A549 (cell line): ENCODE results near the gene PLPPR1. TPM values are rescaled to one million over a fixed set of nuclear protein-coding genes. Genes with fewer than 3 reads are reported as not detected.
A peak's percentile ranks its signal among the peaks of the same experiment; 100 is the strongest.

ENCODE experiments used
- ATAC-seq, 2 experiments: fragments of 200-7000 bp in 1 of 2; fragments of >200 bp in 1 of 2; cut with Nextera tagmentation in 1 of 2; cut with Tn5 transposase in 1 of 2; 3 replicates each; pipeline versions ENCODE4 v1.8.0 to v1.9.1; 2018 to 2020; ENCODE audit warnings: mild to moderate bottlenecking in 1 of 2, moderate library complexity in 1 of 2
- CTCF ChIA-PET: fragments of 300-600 bp; sonication (Branson Sonifier 250); formaldehyde crosslinking; extraction: SDS; loops from one replicate; lab custom pipeline; 2021; ENCODE audit warnings: antibody characterized with exemption, inconsistent platforms; lab: Yijun Ruan, JAX
- POLR2A ChIA-PET: fragments of 350-600 bp; formaldehyde crosslinking; extraction: SDS; loops from one replicate; lab custom pipeline; 2021; ENCODE audit warnings: antibody characterized with exemption, inconsistent platforms; lab: Yijun Ruan, JAX
- DNase-seq, 2 experiments: peaks; one replicate each; pipeline versions ENCODE4 v3.0.0 to v3.0.0-alpha.2; 2011 to 2016; ENCODE audit warnings: low read depth in 1 of 2, low spot score in 1 of 2
- FAIRE-seq: peaks from 2 replicates; lab custom pipeline; 2011; peaks lifted over from hg19 to GRCh38; lab: Jason Lieb, UNC
- H3K27ac ChIP-seq, 2 experiments: fragments of >200 bp; sonication (Bioruptor Twin); formaldehyde crosslinking; 3 replicates each; pipeline ENCODE4 v1.5.1; 2016 to 2017
- H3K4me1 ChIP-seq: fragments of >200 bp; sonication (Bioruptor Twin); formaldehyde crosslinking; 3 replicates; pipeline ENCODE4 v1.6.1; 2016
- H3K4me2 ChIP-seq: fragments of >200 bp; sonication (Bioruptor Twin); formaldehyde crosslinking; 3 replicates; pipeline ENCODE4 v1.6.1; 2016
- H3K4me3 ChIP-seq: fragments of >200 bp; sonication (Bioruptor Twin); formaldehyde crosslinking; 3 replicates; pipeline ENCODE4 v1.5.1; 2016
- H3K9me3 ChIP-seq: fragments of >200 bp; sonication (Bioruptor Twin); formaldehyde crosslinking; 3 replicates; pipeline ENCODE4 v1.6.1; 2016
- ATOH8 ChIP-seq: fragments of 250-450 bp; sonication (Bioruptor Pico); IDR thresholded peaks from 2 replicates; pipeline ENCODE4 v1.5.0; 2020; ENCODE audit warnings: low read depth, mild to moderate bottlenecking, moderate library complexity
- BHLHE40 ChIP-seq: IDR thresholded peaks from 2 replicates; pipeline ENCODE4 v1.6.1; 2012; ENCODE audit warnings: low read depth, low read length, inconsistent platforms
- CBX8 ChIP-seq: fragments of 200-600 bp; sonication (generic); IDR thresholded peaks from 2 replicates; pipeline ENCODE4 v1.6.1; 2016
- E2F6 ChIP-seq: IDR thresholded peaks from 2 replicates; pipeline ENCODE4 v1.6.1; 2012; ENCODE audit warnings: low read depth, borderline replicate concordance
- EHF ChIP-seq: fragments of 250-450 bp; sonication (Bioruptor Pico); IDR thresholded peaks from 2 replicates; pipeline ENCODE4 v1.5.0; 2020; ENCODE audit warnings: mild to moderate bottlenecking
- EP300 ChIP-seq, 2 experiments: fragments of >200 bp; sonication (Bioruptor Twin); formaldehyde crosslinking; IDR thresholded peaks; 2 replicates in 1 of 2; 3 replicates in 1 of 2; pipeline ENCODE4 v1.6.1; 2016 to 2017
- FOSL2 ChIP-seq, 2 experiments: fragments of 450-650 bp in 1 of 2; fragments of >200 bp in 1 of 2; sonication (Bioruptor Twin) in 1 of 2; formaldehyde crosslinking; IDR thresholded peaks; 2 replicates each; pipeline versions ENCODE4 v1.5.0 to v1.6.1; 2016 to 2020; ENCODE audit warnings: mild to moderate bottlenecking in 1 of 2, moderate library complexity in 1 of 2
- HOXB13 ChIP-seq: fragments of 250-450 bp; sonication (Bioruptor Pico); IDR thresholded peaks from 2 replicates; pipeline ENCODE4 v1.5.0; 2020; ENCODE audit warnings: low read depth, mild to moderate bottlenecking, moderate library complexity
- JUN ChIP-seq, 2 experiments: fragments of >200 bp; sonication (Bioruptor Twin); formaldehyde crosslinking; IDR thresholded peaks; 2 replicates in 1 of 2; 3 replicates in 1 of 2; pipeline ENCODE4 v1.6.1; 2016 to 2017
- JUNB ChIP-seq: fragments of >200 bp; sonication (Bioruptor Twin); formaldehyde crosslinking; IDR thresholded peaks from 2 replicates; pipeline ENCODE4 v1.6.1; 2016
- KDM1A ChIP-seq: fragments of 200-600 bp; sonication (generic); IDR thresholded peaks from 2 replicates; pipeline ENCODE4 v1.6.1; 2016; ENCODE audit warnings: low read depth, mild to moderate bottlenecking
- NFE2L2 ChIP-seq: fragments of 150-350 bp; conservative IDR thresholded peaks from 2 replicates; pipeline ENCODE4 v1.6.1; 2014; ENCODE audit warnings: low read length
- NPAS2 ChIP-seq: fragments of 250-450 bp; sonication (Bioruptor Pico); IDR thresholded peaks from 2 replicates; pipeline ENCODE4 v1.8.0; 2022; ENCODE audit warnings: mild to moderate bottlenecking, moderate library complexity, borderline replicate concordance
- POLR2AphosphoS2 ChIP-seq: conservative IDR thresholded peaks from 2 replicates; pipeline ENCODE4 v1.6.1; 2012; ENCODE audit warnings: low read length, improper control_type of control experiment, inconsistent platforms
- RAD21 ChIP-seq, 2 experiments: fragments of >200 bp in 1 of 2; sonication (Bioruptor Twin) in 1 of 2; formaldehyde crosslinking in 1 of 2; IDR thresholded peaks in 1 of 2; conservative IDR thresholded peaks in 1 of 2; 2 replicates in 1 of 2; 3 replicates in 1 of 2; pipeline ENCODE4 v1.6.1; 2012 to 2018; ENCODE audit warnings: inconsistent platforms in 1 of 2
- REST ChIP-seq: fragments of 200-600 bp; sonication (generic); IDR thresholded peaks from 2 replicates; pipeline ENCODE4 v1.6.1; 2016; ENCODE audit warnings: antibody characterized with exemption, mild to moderate bottlenecking, moderate library complexity
- SMC3 ChIP-seq: fragments of >200 bp; sonication (Bioruptor Twin); formaldehyde crosslinking; IDR thresholded peaks from 3 replicates; pipeline ENCODE4 v1.6.1; 2018; ENCODE audit warnings: inconsistent platforms
- SREBF2 ChIP-seq: fragments of 450-650 bp; IDR thresholded peaks from 2 replicates; pipeline ENCODE4 v1.6.1; 2014; ENCODE audit warnings: mild to moderate bottlenecking, moderate library complexity
- ZFP36 ChIP-seq: fragments of 450-650 bp; IDR thresholded peaks from 2 replicates; pipeline ENCODE4 v1.6.1; 2014; ENCODE audit warnings: borderline replicate concordance; ENCODE audit not compliant: partially characterized antibody
- WGBS: methylation state at CpG from one replicate; pipeline ENCODE4 v1.1.6; 2017; ENCODE audit errors: missing lambda C conversion rate; 5-methylcytosine and 5-hydroxymethylcytosine counted together
- polyA plus RNA-seq, 4 experiments: library from polyadenylated mRNA; depleted of rRNA in 3 of 4; stranded (reverse); fragments of >200 nt; fragmentation: RNase III in 1 of 4; extraction: RNeasy Plus Mini Kit Qiagen cat#74134 plus additional on column Dnase treatment in 1 of 4; gene quantifications; 2 replicates in 3 of 4; 3 replicates in 1 of 4; pipeline ENCODE4 v1.2.3, GENCODE V29; 2011 to 2017

PLPPR1 gene
- polyA plus RNA-seq, 2 of the 4 experiments (the other 2 are of a cell fraction) = 0.06 to 1.2 TPM

DNA sequence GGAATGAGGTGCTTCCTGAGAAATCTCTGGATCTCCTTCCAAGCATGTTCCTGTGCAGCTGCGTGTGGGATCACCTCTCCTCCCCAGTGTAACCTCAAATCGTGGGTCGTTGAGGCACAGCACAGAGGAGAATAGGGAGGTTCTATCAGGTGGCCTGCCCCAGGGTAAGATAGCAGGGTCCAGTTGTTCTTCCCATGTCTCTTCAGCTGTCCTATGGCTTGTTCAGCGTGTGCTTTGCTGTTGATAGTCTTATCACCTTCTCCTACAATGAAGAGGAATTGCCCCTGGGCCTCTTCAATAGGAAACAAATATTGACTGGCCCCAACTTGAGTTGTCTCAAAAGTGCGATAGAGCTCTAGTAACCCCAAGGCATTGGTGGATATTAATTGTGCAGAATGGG is 333.9 kb downstream of the PLPPR1 start:
- Histone ChIP-seq H3K4me3 (no peak overlapping the region), H3K9me3 (0 out of 3 replicates have a peak, but pooled peaks cover 3% of the 10 kb centered on the region), H3K4me2 (no peak overlapping the region), H3K27ac (peak overlapping the region in 1 of 2 experiments; percentile 59; a peak in 3 of 6 replicates), H3K4me1 (peaks cover 34% of the 10 kb centered on the region)
- ChIA-PET CTCF (interaction anchor here (1.0 to 2.2 kb wide), 2 partner anchors 26 to 50 kb away, joined by 3 to 9 read pairs; no protein-coding TSS in a partner anchor), POLR2A (no interaction called here)
- TF ChIP-seq NPAS2 (CRISPR knock-in tag) (no peak), ZFP36 (no peak), REST (no peak), HOXB13 (CRISPR knock-in tag) (no peak), SREBF2 (no peak), NFE2L2 (no peak)
- DNase-seq (no peak), FAIRE-seq (no peak), ATAC-seq (no peak)
- 93% methylated on average over 5 of the region's 5 CpGs for WGBS

DNA sequence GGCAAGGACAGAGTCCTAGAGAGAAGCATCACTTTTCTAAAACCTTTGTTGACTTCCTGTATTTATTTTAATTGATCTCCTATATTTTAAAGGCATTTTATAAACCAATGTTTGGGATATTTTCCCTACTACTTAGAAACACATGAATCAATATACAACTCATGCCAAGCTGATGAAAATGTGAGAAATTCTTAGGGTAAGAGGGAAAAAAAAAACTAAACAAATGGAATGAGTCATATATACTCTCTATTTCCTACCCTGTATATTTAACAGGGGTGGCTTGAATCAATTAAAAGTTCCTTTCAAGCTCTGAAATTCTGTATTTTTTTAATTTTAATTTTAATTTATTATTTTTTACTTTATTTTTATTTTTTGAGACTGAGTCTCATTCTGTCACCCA is 336.7 kb downstream of the PLPPR1 start:
- Histone ChIP-seq H3K9me3 (no peaks in the 10 kb centered on the region), H3K4me2 (peak overlapping the region; percentile 77), H3K4me3 (no peak overlapping the region), H3K27ac (peak overlapping the region; percentile 95 to 99), H3K4me1 (peaks cover 61% of the 10 kb centered on the region)
- 0 out of 5 replicates have a peak, but pooled peaks of 1 of the 2 experiments have one; percentile 8 for TF ChIP-seq RAD21 (conservative IDR thresholded peaks at IDR 0.05 in 1 of 2, IDR thresholded peaks at IDR 0.05 in 1 of 2)
- TF ChIP-seq ATOH8 (CRISPR knock-in tag) = no peak
- no peak for TF ChIP-seq POLR2AphosphoS2
- TF ChIP-seq FOSL2 (IDR thresholded peaks at IDR 0.05) = peak; percentile 58; the same call in 1 of the 2 replicates
- TF ChIP-seq FOSL2 (CRISPR knock-in tag; IDR thresholded peaks at IDR 0.05) = no peak
- TF ChIP-seq JUNB = peak; percentile 67
- DNase-seq = no peak
- ATAC-seq = no peak
- FAIRE-seq = peak; percentile 70
- POLR2A ChIA-PET = interaction anchor here (0.6 to 1.3 kb wide), 3 partner anchors 33 to 54 kb away, joined by 3 to 4 read pairs (median 4); partner anchors contain the start of genes MRPL50 and ZNF189
- CTCF ChIA-PET = interaction anchor here (1.0 to 1.8 kb wide), 4 partner anchors 23 to 94 kb away, joined by 3 to 12 read pairs (median 4); no protein-coding TSS in a partner anchor

- TF ChIP-seq SREBF2 (no peak), EHF (CRISPR knock-in tag) (no peak), CBX8 (no peak), KDM1A (no peak), EP300 (IDR thresholded peaks at IDR 0.05) (peak in 1 of 2 experiments; percentile 34; a peak in 1 of 5 replicates), BHLHE40 (no peak), RAD21 (conservative IDR thresholded peaks at IDR 0.05 in 1 of 2, IDR thresholded peaks at IDR 0.05 in 1 of 2) (peak in 1 of 2 experiments; percentile 28; a peak in 2 of 5 replicates), FOSL2 (IDR thresholded peaks at IDR 0.05) (no peak), FOSL2 (CRISPR knock-in tag; IDR thresholded peaks at IDR 0.05) (peak; percentile 84), E2F6 (no peak), JUNB (peak; percentile 58), JUN (IDR thresholded peaks at IDR 0.05) (peak in 1 of 2 experiments; percentile 61; a peak in 1 of 5 replicates), SMC3 (peak; percentile 29; the same call in 1 of the 3 replicates)
- TF ChIP-seq, all 56 proteins: peak for 6
- Histone ChIP-seq H3K4me2 (peak overlapping the region; percentile 77), H3K4me3 (no peak overlapping the region; the same call in 2 of the 3 replicates), H3K27ac (peak overlapping the region; percentile 95 to 99), H3K4me1 (peaks cover 62% of the 10 kb centered on the region), H3K9me3 (no peaks in the 10 kb centered on the region)
- ChIA-PET POLR2A (interaction anchor here (0.8 to 1.4 kb wide), 3 partner anchors 18 to 40 kb away, joined by 3 to 7 read pairs (median 4); partner anchors contain the start of genes MRPL50 and ZNF189), CTCF (interaction anchor here (0.9 to 1.8 kb wide), 4 partner anchors 12 to 54 kb away, joined by 3 to 6 read pairs (median 4); no protein-coding TSS in a partner anchor)
- 2% methylated on average over 5 of the region's 5 CpGs for WGBS
- FAIRE-seq (peak; percentile 96), DNase-seq (peak; percentile 60 to 75), ATAC-seq (peak; percentile 70 to 79)
These were observed 337.7 kb downstream of the PLPPR1 start for GRCh38 chr9:101366038-101366756.
